Measurements from ENCODE around the gene GPR75. TPM values are rescaled to one million over a fixed set of nuclear protein-coding genes. Genes with fewer than 3 reads are reported as not detected.

The GPR75 gene
- 1 to 10 TPM; 1.3 to 1.6 TPM for total RNA-seq
- long read RNA-seq: 0 reads

GRCh38 chr2:53859206-53860181 is at the start of gene GPR75:
TSS of gene GPR75 (minus strand) at chr2:53859967. CDS start at chr2:53854756, 5,211 bp downstream.
- DNase-seq (peak; percentile 41), ATAC-seq (peak; percentile 80 to 88)

DNA sequence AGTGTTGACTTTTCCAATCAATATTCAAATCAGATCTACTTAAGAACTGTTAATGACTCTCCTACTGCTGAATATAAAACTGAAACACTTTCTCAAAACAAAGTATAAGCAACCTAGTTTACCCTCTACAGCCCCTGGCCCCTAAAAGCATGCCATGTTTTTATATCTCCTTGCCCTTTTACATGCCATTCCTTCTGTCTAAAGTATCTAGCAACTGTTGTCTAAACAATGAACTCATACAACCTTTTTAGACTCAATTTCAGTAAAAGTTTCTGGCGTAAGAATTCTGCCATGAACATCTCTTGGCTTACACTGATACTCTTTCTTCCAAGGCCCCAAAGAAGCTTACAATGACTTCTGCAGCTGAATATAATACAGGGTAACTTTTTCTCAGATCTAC is 47.8 kb upstream of the GPR75 start:
- no peak for DNase-seq
- ATAC-seq: no peak

More at GRCh38 chr2:53859206-53860181, at the start of gene GPR75:
- intact Hi-C loops (cut with DNase I): no loop called here

GRCh38 chr2:53905396-53905795 is 45.6 kb upstream of the GPR75 start:
- intact Hi-C loops (cut with DNase I): no loop called here
- no peak for ATAC-seq
- no peak for DNase-seq

More for the DNA sequence above, 47.8 kb upstream of the GPR75 start:
- intact Hi-C loops (cut with DNase I): no loop called here

- intact Hi-C loops (cut with DNase I): no loop called here
- DNase-seq (no peak), ATAC-seq (no peak)
Observed at GRCh38 chr2:53903011-53903410, 43.2 kb upstream of the GPR75 start.

GRCh38 chr2:53901192-53901591 is 41.4 kb upstream of the GPR75 start:
- DNase-seq (no peak), ATAC-seq (no peak)
- intact Hi-C loops (cut with DNase I): no loop called here

DNA sequence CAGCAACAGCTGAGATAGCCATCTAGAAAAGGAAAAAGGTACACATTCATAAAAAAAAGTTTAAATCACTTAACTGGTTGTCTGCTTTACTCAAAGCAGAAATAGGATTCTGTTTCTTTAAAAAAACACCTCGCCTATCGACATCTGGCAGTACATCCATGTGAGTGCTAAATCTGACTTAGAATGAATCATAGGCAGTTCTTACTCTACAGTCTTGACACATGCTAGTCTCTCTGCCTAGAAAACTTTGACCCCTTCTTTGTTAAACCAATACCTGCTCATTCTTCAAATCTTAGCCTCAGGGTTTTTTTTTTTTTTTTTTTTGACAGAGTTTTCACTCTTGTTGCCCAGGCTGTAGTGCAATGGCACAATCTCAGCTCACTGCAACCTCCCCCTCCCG is 37.1 kb upstream of the GPR75 start:
- ATAC-seq: peak; percentile 41 to 81
- intact Hi-C loops (cut with DNase I): no loop called here
- no peak for DNase-seq

DNA sequence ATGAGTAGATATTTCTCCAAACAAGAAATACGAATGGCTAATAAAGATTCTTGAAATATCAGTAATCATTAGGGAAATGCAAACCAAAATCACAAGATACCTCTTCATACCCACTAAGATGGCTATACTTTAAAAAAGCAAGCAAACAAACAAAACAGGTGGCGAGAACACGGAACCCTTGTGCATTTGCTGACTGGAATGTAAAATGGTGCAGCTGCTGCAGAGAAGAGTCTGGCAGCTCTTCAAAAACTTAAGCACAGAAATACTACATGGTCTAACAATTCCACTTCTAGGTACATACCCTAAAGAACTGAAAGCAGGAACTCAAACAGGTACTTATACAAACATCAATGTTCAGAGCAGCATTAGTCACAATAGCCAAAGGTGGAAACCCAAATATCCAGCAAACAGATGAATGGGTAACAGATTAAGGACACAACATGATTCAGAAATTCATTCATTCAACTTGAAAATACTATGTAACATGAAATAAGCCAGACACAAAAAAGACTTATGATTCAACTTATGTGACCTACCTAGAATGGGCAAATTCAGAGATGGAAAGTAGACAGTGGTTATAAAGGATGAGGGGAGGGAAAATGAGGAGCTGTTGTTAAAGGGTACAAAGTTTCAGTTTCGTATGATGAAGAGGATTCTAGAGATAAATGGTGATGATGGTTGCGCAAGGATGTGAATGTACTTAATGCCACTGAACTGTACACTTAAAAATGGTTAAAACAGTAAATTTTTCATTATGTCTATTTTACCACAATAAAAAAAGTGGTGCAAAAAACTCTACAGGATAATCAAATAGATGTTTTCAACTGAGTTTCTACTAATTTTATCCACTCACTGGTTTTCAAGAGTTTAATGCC is 26.9 kb upstream of the GPR75 start:
- no peak for ATAC-seq
- DNase-seq: no peak
- intact Hi-C loops (cut with DNase I): loop anchor here in 1 of 2 donors (10.0 kb wide), 1 partner anchor 48 kb away; no protein-coding TSS in a partner anchor

GRCh38 chr2:53884883-53885282 is 25.1 kb upstream of the GPR75 start:
- ATAC-seq (no peak), DNase-seq (no peak)
- intact Hi-C loops (cut with DNase I): loop anchor here in 1 of 2 donors (10.0 kb wide), 1 partner anchor 50 kb away; no protein-coding TSS in a partner anchor

DNA sequence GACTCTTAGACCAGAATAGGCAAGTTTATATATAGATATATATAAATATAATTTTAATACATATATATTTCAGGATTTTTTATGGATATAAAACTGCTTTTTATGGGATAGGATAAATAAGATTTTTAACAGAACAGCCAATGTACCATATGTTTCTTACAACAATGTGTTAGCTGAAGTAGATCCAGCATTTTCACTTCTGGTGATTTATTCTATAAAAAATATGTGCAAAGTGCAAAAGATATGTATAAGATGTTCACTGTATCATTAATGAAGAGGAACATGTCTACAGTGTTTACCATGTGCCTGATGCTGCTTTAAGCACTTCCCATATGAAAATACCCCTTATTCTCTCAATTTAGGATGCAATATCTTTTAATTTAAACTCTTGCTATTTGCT is 22.2 kb upstream of the GPR75 start:
- intact Hi-C loops (cut with DNase I): loop anchor here in 1 of 2 donors (10.0 kb wide), 1 partner anchor 53 kb away; no protein-coding TSS in a partner anchor
- DNase-seq (no peak), ATAC-seq (no peak)

GRCh38 chr2:53881360-53881759 is 21.6 kb upstream of the GPR75 start:
- no peak for ATAC-seq
- no peak for DNase-seq
- intact Hi-C loops (cut with DNase I): loop anchor here in 1 of 2 donors (10.0 kb wide), 1 partner anchor 53 kb away; no protein-coding TSS in a partner anchor

GRCh38 chr2:53880756-53881155 is 21.0 kb upstream of the GPR75 start:
- DNase-seq: no peak
- ATAC-seq: no peak
- intact Hi-C loops (cut with DNase I): loop anchor here in 1 of 2 donors (10.0 kb wide), 1 partner anchor 54 kb away; no protein-coding TSS in a partner anchor

- intact Hi-C loops (cut with DNase I): no loop called here
- ATAC-seq (no peak), DNase-seq (no peak)
Observed at GRCh38 chr2:53877556-53877955, 17.8 kb upstream of the GPR75 start.

- DNase-seq (no peak), ATAC-seq (no peak)
- intact Hi-C loops (cut with DNase I): no loop called here
Observed at GRCh38 chr2:53877112-53877511, 17.3 kb upstream of the GPR75 start.

GRCh38 chr2:53874401-53874950 is 14.7 kb upstream of the GPR75 start:
- DNase-seq: no peak
- intact Hi-C loops (cut with DNase I): no loop called here
- no peak for ATAC-seq

GRCh38 chr2:53867773-53868172 is 8.0 kb upstream of the GPR75 start:
- intact Hi-C loops (cut with DNase I): no loop called here
- ATAC-seq (no peak), DNase-seq (no peak)

DNA sequence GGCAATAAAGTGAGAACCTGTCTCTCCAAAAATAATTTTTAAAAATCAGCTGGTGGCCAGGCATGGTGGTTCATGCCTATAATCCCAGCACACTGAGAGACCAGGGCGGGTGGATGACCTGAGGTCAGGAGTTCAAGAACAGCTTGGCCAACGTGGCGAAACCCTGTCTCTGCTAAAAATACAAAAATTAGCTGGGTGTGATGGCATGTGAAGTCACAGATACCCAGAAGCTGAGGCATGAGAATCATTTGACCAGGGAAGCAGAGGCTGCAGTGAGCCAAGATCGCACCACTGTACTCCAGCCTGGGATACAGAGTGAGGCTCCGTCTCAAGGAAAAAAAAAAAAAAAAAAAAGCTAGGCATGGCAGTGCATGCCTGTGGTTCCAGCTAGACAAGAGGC is 7.4 kb upstream of the GPR75 start:
- intact Hi-C loops (cut with DNase I): no loop called here
- ATAC-seq (peak; percentile 15 to 70), DNase-seq (no peak)

- intact Hi-C loops (cut with DNase I): no loop called here
- ATAC-seq (no peak), DNase-seq (no peak)
Observed at GRCh38 chr2:53865962-53866361, 6.2 kb upstream of the GPR75 start.

- intact Hi-C loops (cut with DNase I): no loop called here
- no peak for ATAC-seq
- no peak for DNase-seq
Observed at GRCh38 chr2:53865264-53865663, 5.5 kb upstream of the GPR75 start.

DNA sequence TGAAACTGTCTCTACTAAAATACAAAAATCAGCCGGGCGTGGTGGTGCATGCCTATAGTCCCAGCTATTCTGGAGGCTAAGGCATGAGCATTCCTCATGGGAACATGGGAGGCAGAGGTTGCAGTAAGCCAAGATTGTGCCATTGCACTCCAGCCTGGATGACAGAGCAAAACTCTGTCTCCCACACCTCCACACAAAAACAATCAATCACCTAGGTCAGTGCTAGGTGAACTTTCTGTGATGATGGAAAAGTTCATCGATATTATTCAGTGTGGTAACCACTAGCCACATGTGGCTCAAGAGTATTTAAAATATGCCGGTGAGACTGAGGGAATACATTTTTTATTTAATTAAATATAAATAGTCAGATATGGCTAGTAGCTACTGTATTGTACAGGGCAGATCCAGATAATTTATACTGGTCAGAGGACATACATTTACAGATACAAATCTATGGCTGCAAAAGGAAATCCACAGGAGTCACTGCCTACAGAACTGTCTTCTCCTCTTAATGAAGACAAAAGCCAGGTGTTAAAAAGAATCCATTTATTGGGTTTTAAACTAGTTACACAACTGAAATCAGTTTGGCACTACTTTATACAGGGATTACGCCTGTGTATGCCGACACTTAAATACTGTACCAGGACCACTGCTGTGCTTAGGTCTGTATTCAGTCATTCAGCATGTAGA is 3.9 kb upstream of the GPR75 start:
- intact Hi-C loops (cut with DNase I): no loop called here
- DNase-seq: no peak
- ATAC-seq: no peak

All from left cardiac atrium (tissue), 4 donors.